ENCODE data around the gene IFNAR1. TPM values are rescaled to one million over a fixed set of nuclear protein-coding genes. Genes with fewer than 3 reads are reported as not detected.
A peak's percentile ranks its signal among the peaks of the same experiment; 100 is the strongest.

The IFNAR1 gene
- total and polyA plus RNA-seq, 9 of the 15 experiments (the other 6 are each of a cell fraction or from before 2014, with no cell fraction given) = 8.6 to 31.8 (median 14.8) TPM

GRCh38 chr21:33368124-33368523 is 43.4 kb downstream of the IFNAR1 start (continued):
- TF ChIP-seq HNRNPH1 (optimal IDR thresholded peaks at IDR 0.05; ENCODE audit: low read depth, low read length) (no peak), SOX6 (IDR thresholded peaks at IDR 0.05) (peak; percentile 89), FOXJ2 (tag; IDR thresholded peaks at IDR 0.05) (peak; percentile 40; the same call in 1 of the 2 replicates), MBD1 (CRISPR knock-in tag; IDR thresholded peaks at IDR 0.05) (no peak), EZH2 (IDR thresholded peaks at IDR 0.05; ENCODE audit: borderline replicate concordance, low read depth, low read length) (no peak), MEF2D (tag; conservative IDR thresholded peaks at IDR 0.05; ENCODE audit: low read depth) (0 out of 2 replicates have a peak, but pooled peaks have one; percentile 37), HMG20A (CRISPR knock-in tag; conservative IDR thresholded peaks at IDR 0.05) (no peak), NFIC (IDR thresholded peaks at IDR 0.05) (peak; percentile 47), ELF2 (CRISPR knock-in tag; IDR thresholded peaks at IDR 0.05) (peak; percentile 15; the same call in 1 of the 2 replicates), EP300 (IDR thresholded peaks at IDR 0.05; ENCODE audit: low read length) (peak; percentile 58; the same call in 1 of the 2 replicates), GMEB1 (CRISPR knock-in tag; IDR thresholded peaks at IDR 0.05) (no peak), MTA2 (IDR thresholded peaks at IDR 0.05; ENCODE audit: low read depth) (peak; percentile 80), POU5F1 (IDR thresholded peaks at IDR 0.05; ENCODE audit: borderline replicate concordance, low read depth, low read length, partially characterized antibody) (no peak), ZBTB49 (CRISPR knock-in tag; IDR thresholded peaks at IDR 0.05; ENCODE audit: borderline replicate concordance) (no peak), CBX1 (IDR thresholded peaks at IDR 0.05; ENCODE audit: low read depth) (peak; percentile 75), OTX1 (CRISPR knock-in tag; IDR thresholded peaks at IDR 0.05) (no peak), FIP1L1 (IDR thresholded peaks at IDR 0.05; ENCODE audit: low read depth, low read length, poor library complexity, severe bottlenecking) (no peak), NCOR1 (IDR thresholded peaks at IDR 0.05) (peak; percentile 82), HDAC2 (IDR thresholded peaks at IDR 0.05) (0 out of 2 replicates have a peak, but pooled peaks have one; percentile 59), BACH1 (tag; IDR thresholded peaks at IDR 0.05) (no peak), ESRRA (IDR thresholded peaks at IDR 0.05; ENCODE audit: borderline replicate concordance, low read depth) (0 out of 2 replicates have a peak, but pooled peaks have one; percentile 14), PTBP1 (IDR thresholded peaks at IDR 0.05; ENCODE audit: low read depth, low read length) (no peak), ZNF165 (CRISPR knock-in tag; IDR thresholded peaks at IDR 0.05; ENCODE audit: borderline replicate concordance) (no peak), MAFK (IDR thresholded peaks at IDR 0.05; ENCODE audit: low read length) (no peak), NFRKB (IDR thresholded peaks at IDR 0.05; ENCODE audit: low read depth) (no peak), SMARCA5 (IDR thresholded peaks at IDR 0.05) (0 out of 2 replicates have a peak, but pooled peaks have one; percentile 4), NR3C1 (CRISPR knock-in tag; IDR thresholded peaks at IDR 0.05) (no peak)
